Measurements from ENCODE around the gene MRPS9.

Gene MRPS9

GRCh38 chr2:105076121-105076520 lies 38.3 kb downstream of the MRPS9 start:
- H4K20me1 ChIP-seq (ENCODE audit: insufficient read depth, low read length), result no peaks in the 10 kb centered on the region
- H2AFZ ChIP-seq (ENCODE audit: low read depth, low read length), result no peak overlapping the region
- no peaks in the 10 kb centered on the region for H3K27me3 ChIP-seq (ENCODE audit: low read depth, low read length)
- H3K79me2 ChIP-seq (ENCODE audit: low read length), result no peaks in the 10 kb centered on the region
- TF ChIP-seq CTCF (IDR thresholded peaks at IDR 0.05; ENCODE audit: low read depth, low read length), result no peak
- no peak for TF ChIP-seq EZH2phosphoT487 (IDR thresholded peaks at IDR 0.05; ENCODE audit: low read depth)
- no peak overlapping the region for H3K9ac ChIP-seq (ENCODE audit: low read length)
- no peaks in the 10 kb centered on the region for H3K36me3 ChIP-seq (replicated peaks; ENCODE audit: low read depth, low read length)
- no peak overlapping the region for H3K4me2 ChIP-seq (ENCODE audit: low read length)
- no peak overlapping the region for H3K4me3 ChIP-seq (ENCODE audit: low read length)
- H3K9me3 ChIP-seq (ENCODE audit: insufficient read depth, low read length), result no peaks in the 10 kb centered on the region
- no peak overlapping the region for H3K27ac ChIP-seq (ENCODE audit: low read length)
- no peaks in the 10 kb centered on the region for H3K4me1 ChIP-seq (ENCODE audit: low read length)

DNA sequence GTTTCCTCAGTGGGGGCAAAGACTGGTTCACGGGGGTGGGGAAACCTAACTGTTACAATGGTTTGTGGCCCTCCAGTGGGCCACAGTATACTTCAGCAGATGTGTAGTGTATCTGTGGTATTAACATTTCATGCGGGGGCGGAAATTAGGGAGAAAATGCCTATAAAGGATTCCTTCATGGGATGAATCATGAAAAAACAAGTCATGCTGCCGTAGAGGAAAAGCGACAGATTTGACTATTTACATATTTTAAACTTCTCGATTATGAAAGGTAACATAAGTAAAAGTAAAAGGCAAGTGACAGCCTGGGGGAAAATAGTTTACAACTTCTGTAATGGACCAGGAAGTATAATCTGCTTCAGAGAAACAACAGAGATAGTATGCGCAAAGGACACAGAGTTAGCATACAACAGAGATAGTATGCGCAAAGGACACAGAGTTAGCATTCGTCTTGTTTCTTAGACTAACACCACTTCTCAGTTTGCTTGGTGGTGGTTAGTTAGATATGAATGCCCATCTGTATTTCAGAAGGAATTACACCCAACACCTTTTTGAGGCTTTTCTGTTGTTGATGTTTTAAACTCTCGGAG lies 41.1 kb downstream of the MRPS9 start:
- Histone ChIP-seq H3K27ac (ENCODE audit: low read length) (no peak overlapping the region), H3K36me3 (replicated peaks; ENCODE audit: low read depth, low read length) (no peaks in the 10 kb centered on the region)
- no peak for TF ChIP-seq EZH2phosphoT487 (IDR thresholded peaks at IDR 0.05; ENCODE audit: low read depth)
- TF ChIP-seq CTCF (IDR thresholded peaks at IDR 0.05; ENCODE audit: low read depth, low read length), result no peak

GRCh38 chr2:105080461-105080860 lies 42.6 kb downstream of the MRPS9 start:
- H4K20me1 ChIP-seq (ENCODE audit: insufficient read depth, low read length), result no peaks in the 10 kb centered on the region
- no peaks in the 10 kb centered on the region for H3K27me3 ChIP-seq (ENCODE audit: low read depth, low read length)
- no peak overlapping the region for H2AFZ ChIP-seq (ENCODE audit: low read depth, low read length)
- H3K4me3 ChIP-seq (ENCODE audit: low read length), result no peak overlapping the region
- H3K4me1 ChIP-seq (ENCODE audit: low read length), result 0 out of 2 replicates have a peak, but pooled peaks cover 2% of the 10 kb centered on the region
- no peak for TF ChIP-seq EZH2phosphoT487 (IDR thresholded peaks at IDR 0.05; ENCODE audit: low read depth)
- TF ChIP-seq CTCF (IDR thresholded peaks at IDR 0.05; ENCODE audit: low read depth, low read length), result no peak
- H3K27ac ChIP-seq (ENCODE audit: low read length), result no peak overlapping the region
- H3K9me3 ChIP-seq (ENCODE audit: insufficient read depth, low read length), result no peaks in the 10 kb centered on the region
- H3K79me2 ChIP-seq (ENCODE audit: low read length), result no peaks in the 10 kb centered on the region
- no peak overlapping the region for H3K9ac ChIP-seq (ENCODE audit: low read length)
- no peak overlapping the region for H3K4me2 ChIP-seq (ENCODE audit: low read length)
- H3K36me3 ChIP-seq (replicated peaks; ENCODE audit: low read depth, low read length), result no peaks in the 10 kb centered on the region

More for the DNA sequence above, 41.1 kb downstream of the MRPS9 start:
- no peak overlapping the region for H3K4me2 ChIP-seq (ENCODE audit: low read length)
- H3K4me1 ChIP-seq (ENCODE audit: low read length), result no peaks in the 10 kb centered on the region
- no peaks in the 10 kb centered on the region for H4K20me1 ChIP-seq (ENCODE audit: insufficient read depth, low read length)
- H3K9ac ChIP-seq (ENCODE audit: low read length), result no peak overlapping the region
- no peaks in the 10 kb centered on the region for H3K27me3 ChIP-seq (ENCODE audit: low read depth, low read length)
- H3K79me2 ChIP-seq (ENCODE audit: low read length), result no peaks in the 10 kb centered on the region
- no peak overlapping the region for H3K4me3 ChIP-seq (ENCODE audit: low read length)
- H3K9me3 ChIP-seq (ENCODE audit: insufficient read depth, low read length), result no peaks in the 10 kb centered on the region
- no peak overlapping the region for H2AFZ ChIP-seq (ENCODE audit: low read depth, low read length)

DNA sequence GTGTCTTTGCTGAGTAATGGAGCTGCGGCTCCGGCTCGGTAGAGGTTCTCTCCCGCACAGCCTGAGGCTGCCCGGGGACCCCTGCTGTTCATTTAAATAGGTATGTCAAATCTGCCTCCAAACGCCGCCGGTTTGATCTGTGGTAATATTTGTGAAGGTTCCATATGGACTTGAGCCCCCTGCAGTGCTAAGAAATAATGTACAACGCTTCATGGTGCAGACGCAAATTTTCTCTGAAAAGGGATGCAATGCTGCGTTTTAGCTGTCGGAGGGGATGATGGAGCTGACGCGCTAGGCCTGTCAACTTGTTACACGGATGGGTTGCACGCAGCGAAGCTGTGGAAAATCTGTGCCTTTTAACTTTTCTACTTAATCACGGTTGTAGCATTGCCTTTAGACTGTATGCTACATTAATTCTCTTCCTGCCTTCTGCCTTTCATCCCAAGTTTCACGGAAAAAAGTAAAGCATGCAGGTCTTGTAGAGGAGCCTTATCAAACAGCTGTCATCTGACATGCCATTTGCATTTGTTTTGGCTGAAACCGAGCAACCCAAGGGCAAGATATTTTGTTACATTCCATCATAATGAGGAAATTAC lies 43.2 kb downstream of the MRPS9 start:
- no peaks in the 10 kb centered on the region for H4K20me1 ChIP-seq (ENCODE audit: insufficient read depth, low read length)
- no peaks in the 10 kb centered on the region for H3K27me3 ChIP-seq (ENCODE audit: low read depth, low read length)
- H3K4me3 ChIP-seq (ENCODE audit: low read length), result no peak overlapping the region
- H3K27ac ChIP-seq (ENCODE audit: low read length), result no peak overlapping the region
- no peaks in the 10 kb centered on the region for H3K9me3 ChIP-seq (ENCODE audit: insufficient read depth, low read length)
- no peaks in the 10 kb centered on the region for H3K36me3 ChIP-seq (replicated peaks; ENCODE audit: low read depth, low read length)
- H2AFZ ChIP-seq (ENCODE audit: low read depth, low read length), result no peak overlapping the region
- H3K4me1 ChIP-seq (ENCODE audit: low read length), result 0 out of 2 replicates have a peak, but pooled peaks cover 4% of the 10 kb centered on the region
- H3K79me2 ChIP-seq (ENCODE audit: low read length), result no peaks in the 10 kb centered on the region
- no peak overlapping the region for H3K4me2 ChIP-seq (ENCODE audit: low read length)
- no peak for TF ChIP-seq EZH2phosphoT487 (IDR thresholded peaks at IDR 0.05; ENCODE audit: low read depth)
- no peak for TF ChIP-seq CTCF (IDR thresholded peaks at IDR 0.05; ENCODE audit: low read depth, low read length)
- H3K9ac ChIP-seq (ENCODE audit: low read length), result no peak overlapping the region

Data from OCI-LY3 (cell line).